HL-60 (cell line): Measurements from ENCODE around the gene SLC17A2.
A peak's percentile ranks its signal among the peaks of the same experiment; 100 is the strongest.

Experiments used
- DNase-seq, 2 experiments: peaks; one replicate each; pipeline ENCODE4 v3.0.0-alpha.2; 2010 to 2020; ENCODE audit warnings: low read depth in 1 of 2, low spot score in 1 of 2
- H3K27ac ChIP-seq: fragments of 250-450 bp; sonication (Bioruptor Pico); replicated peaks from 2 replicates; pipeline ENCODE4 v1.5.1; 2020; ENCODE audit warnings: mild to moderate bottlenecking, moderate library complexity
- H3K27me3 ChIP-seq: fragments of 250-450 bp; sonication (Bioruptor Pico); 2 replicates; pipeline ENCODE4 v1.5.1; 2021; ENCODE audit warnings: mild to moderate bottlenecking, moderate library complexity; ENCODE audit not compliant: insufficient read depth, poor library complexity, severe bottlenecking
- H3K4me3 ChIP-seq: replicated peaks from 2 replicates; pipeline ENCODE4 v1.5.1; 2011; ENCODE audit warnings: mild to moderate bottlenecking, control low read depth, low read length; ENCODE audit not compliant: insufficient read depth
- CTCF ChIP-seq: IDR thresholded peaks from one replicate; pipeline ENCODE4 v1.5.1; 2011; ENCODE audit warnings: low read length, control low read depth, inconsistent platforms; ENCODE audit not compliant: insufficient read depth
- GABPA ChIP-seq: IDR thresholded peaks from 2 replicates; pipeline ENCODE4 v1.6.1; 2012; ENCODE audit warnings: low read depth
- POLR2AphosphoS5 ChIP-seq: IDR thresholded peaks from 2 replicates; pipeline ENCODE4 v1.6.1; 2012; ENCODE audit warnings: low read depth
- REST ChIP-seq: IDR thresholded peaks from 2 replicates; pipeline ENCODE4 v1.6.1; 2012; ENCODE audit warnings: low read depth; ENCODE audit not compliant: insufficient replicate concordance
- SPI1 ChIP-seq: IDR thresholded peaks from 2 replicates; pipeline ENCODE4 v1.6.1; 2012; ENCODE audit warnings: low read depth, mild to moderate bottlenecking, borderline replicate concordance

The SLC17A2 gene

GRCh38 chr6:25968769-25969168, 38.3 kb upstream of the SLC17A2 start:
- H3K27ac ChIP-seq, result no peak overlapping the region
- DNase-seq, result no peak
- H3K4me3 ChIP-seq, result no peak overlapping the region
- TF ChIP-seq REST (no peak), GABPA (no peak), SPI1 (no peak), POLR2AphosphoS5 (no peak), CTCF (no peak)
- H3K27me3 ChIP-seq, result no peaks in the 10 kb centered on the region

GRCh38 chr6:25966711-25967110, 36.2 kb upstream of the SLC17A2 start:
- no peak overlapping the region for H3K27ac ChIP-seq
- no peak for DNase-seq
- H3K27me3 ChIP-seq, result no peaks in the 10 kb centered on the region
- no peak overlapping the region for H3K4me3 ChIP-seq
- TF ChIP-seq GABPA (no peak), POLR2AphosphoS5 (no peak), REST (no peak), CTCF (no peak), SPI1 (no peak)

GRCh38 chr6:25965058-25965457, 34.6 kb upstream of the SLC17A2 start:
- peak; percentile 23 to 24 for DNase-seq
- H3K4me3 ChIP-seq, result no peak overlapping the region
- no peaks in the 10 kb centered on the region for H3K27me3 ChIP-seq
- no peak for TF ChIP-seq GABPA
- no peak for TF ChIP-seq CTCF
- TF ChIP-seq POLR2AphosphoS5, result no peak
- TF ChIP-seq REST, result no peak
- no peak for TF ChIP-seq SPI1
- peak overlapping the region; percentile 60 for H3K27ac ChIP-seq
